Activated CD4-positive, alpha-beta memory T cell treated with anti-CD3 and anti-CD28 coated beads, Interleukin-2, amount 10 ng/mL, durations not matched to agents 7 days and 5 days (primary cell): ENCODE measurements around the gene TBX22. TPM values are rescaled to one million over a fixed set of nuclear protein-coding genes. Genes with fewer than 3 reads are reported as not detected.
"Not testable (repeated sequence)": the region's sequence is repeated elsewhere in the genome, so short reads cannot be mapped to it uniquely, and the experiment has no call there.

Source experiments
- CTCF ChIA-PET: fragments of 350-600 bp; sonication (Branson Sonifier 250); formaldehyde crosslinking; loops from one replicate; lab custom pipeline; 2021; ENCODE audit warnings: antibody characterized with exemption, inconsistent platforms; lab: Charles Lee
- POLR2A ChIA-PET: fragments of 350-600 bp; sonication (Branson Sonifier 250); formaldehyde crosslinking; loops from one replicate; lab custom pipeline; 2021; ENCODE audit warnings: antibody characterized with exemption; lab: Charles Lee
- DNase-seq: peaks from one replicate; pipeline ENCODE4 v3.0.0-alpha.2; 2020
- H3K27ac Mint-ChIP-seq: one replicate; pipeline ENCODE4 v1.8.0; 2021; ENCODE audit warnings: mild to moderate bottlenecking, mixed read lengths
- H3K27me3 Mint-ChIP-seq: one replicate; pipeline ENCODE4 v1.8.0; 2021; ENCODE audit warnings: mixed read lengths
- H3K36me3 Mint-ChIP-seq: one replicate; pipeline ENCODE4 v1.8.0; 2021; ENCODE audit warnings: low read depth, mixed read lengths
- H3K4me1 Mint-ChIP-seq: one replicate; pipeline ENCODE4 v1.8.0; 2021; ENCODE audit warnings: mixed read lengths
- H3K4me3 Mint-ChIP-seq: one replicate; pipeline ENCODE4 v1.8.0; 2021; ENCODE audit warnings: mild to moderate bottlenecking, mixed read lengths
- H3K9me3 Mint-ChIP-seq: one replicate; pipeline ENCODE4 v1.8.0; 2021; ENCODE audit warnings: mixed read lengths
- total RNA-seq, 2 experiments: library from RNA; stranded (reverse); gene quantifications; one replicate each; pipeline ENCODE4 v1.2.3, GENCODE V29; 2021

Gene TBX22
- total RNA-seq: not detected

GRCh38 chrX:80014141-80014940 lies at the start of gene TBX22:
Gene TBX22, plus strand, starts transcription at chrX:80014753. Its CDS starts 7,517 bp downstream, at chrX:80022270.
- Mint-ChIP-seq H3K4me1 (no peaks in the 10 kb centered on the region), H3K4me3 (no peak within 1 kb of the TSS), H3K36me3 (no peaks in the 10 kb centered on the region), H3K27me3 (no peaks in the 10 kb centered on the region), H3K9me3 (no peaks in the 10 kb centered on the region), H3K27ac (no peak within 1 kb of the TSS)
- no peak for DNase-seq
- POLR2A ChIA-PET: no interaction called here
- CTCF ChIA-PET: no interaction called here

- POLR2A ChIA-PET: no interaction called here
- CTCF ChIA-PET: no interaction called here
- H3K4me3 Mint-ChIP-seq: no peak overlapping the region
- H3K9me3 Mint-ChIP-seq: peaks cover 3% of the 10 kb centered on the region
- no peaks in the 10 kb centered on the region for H3K36me3 Mint-ChIP-seq
- DNase-seq: no peak
- H3K27ac Mint-ChIP-seq: no peak overlapping the region
- no peaks in the 10 kb centered on the region for H3K27me3 Mint-ChIP-seq
- H3K4me1 Mint-ChIP-seq: no peaks in the 10 kb centered on the region
Observed at GRCh38 chrX:79975605-79976004, 38.9 kb upstream of the TBX22 start.

- no peaks in the 10 kb centered on the region for H3K9me3 Mint-ChIP-seq
- POLR2A ChIA-PET: no interaction called here
- H3K4me3 Mint-ChIP-seq: no peak overlapping the region
- CTCF ChIA-PET: no interaction called here
- no peaks in the 10 kb centered on the region for H3K4me1 Mint-ChIP-seq
- no peak for DNase-seq
- no peaks in the 10 kb centered on the region for H3K36me3 Mint-ChIP-seq
- H3K27me3 Mint-ChIP-seq: no peaks in the 10 kb centered on the region
- H3K27ac Mint-ChIP-seq: no peak overlapping the region
Observed at GRCh38 chrX:80004458-80004857, 10.1 kb upstream of the TBX22 start.

GRCh38 chrX:80011522-80011921 lies 3.0 kb upstream of the TBX22 start:
- DNase-seq: no peak
- no peaks in the 10 kb centered on the region for H3K4me1 Mint-ChIP-seq
- no peaks in the 10 kb centered on the region for H3K36me3 Mint-ChIP-seq
- POLR2A ChIA-PET: no interaction called here
- no peak overlapping the region for H3K27ac Mint-ChIP-seq
- no peaks in the 10 kb centered on the region for H3K27me3 Mint-ChIP-seq
- H3K4me3 Mint-ChIP-seq: no peak overlapping the region
- H3K9me3 Mint-ChIP-seq: no peaks in the 10 kb centered on the region
- CTCF ChIA-PET: no interaction called here

- Mint-ChIP-seq H3K4me1 (no peaks in the 10 kb centered on the region), H3K9me3 (no peaks in the 10 kb centered on the region), H3K36me3 (no peaks in the 10 kb centered on the region), H3K27ac (no peak overlapping the region), H3K4me3 (no peak overlapping the region), H3K27me3 (no peaks in the 10 kb centered on the region)
- no peak for DNase-seq
- POLR2A ChIA-PET: no interaction called here
- CTCF ChIA-PET: no interaction called here
Observed at GRCh38 chrX:80016182-80016581, 1.6 kb downstream of the TBX22 start.

GRCh38 chrX:80021621-80022020 lies 7.1 kb downstream of the TBX22 start:
- ChIA-PET CTCF (no interaction called here), POLR2A (interaction anchor here (0.6 kb wide), 1 partner anchor 865 kb away, joined by 3 read pairs; no protein-coding TSS in a partner anchor)
- Mint-ChIP-seq H3K4me1 (no peaks in the 10 kb centered on the region), H3K27me3 (peaks cover 6% of the 10 kb centered on the region), H3K27ac (no peak overlapping the region), H3K9me3 (no peaks in the 10 kb centered on the region), H3K4me3 (no peak overlapping the region), H3K36me3 (no peaks in the 10 kb centered on the region)
- DNase-seq: no peak

GRCh38 chrX:80022363-80023031 lies 7.9 kb downstream of the TBX22 start:
- ChIA-PET CTCF (no interaction called here), POLR2A (no interaction called here)
- H3K36me3 Mint-ChIP-seq: no peaks in the 10 kb centered on the region
- no peak overlapping the region for H3K4me3 Mint-ChIP-seq
- no peak for DNase-seq
- H3K4me1 Mint-ChIP-seq: no peaks in the 10 kb centered on the region
- H3K27ac Mint-ChIP-seq: no peak overlapping the region
- H3K27me3 Mint-ChIP-seq: peaks cover 6% of the 10 kb centered on the region
- H3K9me3 Mint-ChIP-seq: no peaks in the 10 kb centered on the region

GRCh38 chrX:80026116-80026515 lies 11.6 kb downstream of the TBX22 start:
- H3K9me3 Mint-ChIP-seq: no peaks in the 10 kb centered on the region
- DNase-seq: no peak
- CTCF ChIA-PET: no interaction called here
- H3K27me3 Mint-ChIP-seq: peaks cover 6% of the 10 kb centered on the region
- H3K36me3 Mint-ChIP-seq: no peaks in the 10 kb centered on the region
- no peak overlapping the region for H3K27ac Mint-ChIP-seq
- POLR2A ChIA-PET: no interaction called here
- H3K4me3 Mint-ChIP-seq: no peak overlapping the region
- H3K4me1 Mint-ChIP-seq: no peaks in the 10 kb centered on the region

- H3K9me3 Mint-ChIP-seq, H3K27ac Mint-ChIP-seq, DNase-seq, H3K4me3 Mint-ChIP-seq, H3K36me3 Mint-ChIP-seq, H3K4me1 Mint-ChIP-seq, H3K27me3 Mint-ChIP-seq, POLR2A ChIA-PET, CTCF ChIA-PET: not testable (repeated sequence)
Observed at GRCh38 chrX:80066156-80066555, 51.6 kb downstream of the TBX22 start.

GRCh38 chrX:80075625-80076024 lies 61.1 kb downstream of the TBX22 start:
- CTCF ChIA-PET, H3K27me3 Mint-ChIP-seq, H3K9me3 Mint-ChIP-seq, H3K4me3 Mint-ChIP-seq, POLR2A ChIA-PET, H3K27ac Mint-ChIP-seq, H3K4me1 Mint-ChIP-seq, H3K36me3 Mint-ChIP-seq, DNase-seq: not testable (repeated sequence)
